HG02852 (cell line): Measurements from ENCODE around the gene ADAMTS14.
A peak's percentile ranks its signal among the peaks of the same experiment; 100 is the strongest.
"Not testable (repeated sequence)": the region's sequence is repeated elsewhere in the genome, so short reads cannot be mapped to it uniquely, and the experiment has no call there.

Experiments
- ATAC-seq: cut with Tn5 transposase; IDR thresholded peaks from one replicate; pipeline ENCODE4 v1.9.1; 2021; ENCODE audit warnings: mild to moderate bottlenecking, moderate library complexity; ENCODE audit not compliant: unreplicated experiment

Gene ADAMTS14

DNA sequence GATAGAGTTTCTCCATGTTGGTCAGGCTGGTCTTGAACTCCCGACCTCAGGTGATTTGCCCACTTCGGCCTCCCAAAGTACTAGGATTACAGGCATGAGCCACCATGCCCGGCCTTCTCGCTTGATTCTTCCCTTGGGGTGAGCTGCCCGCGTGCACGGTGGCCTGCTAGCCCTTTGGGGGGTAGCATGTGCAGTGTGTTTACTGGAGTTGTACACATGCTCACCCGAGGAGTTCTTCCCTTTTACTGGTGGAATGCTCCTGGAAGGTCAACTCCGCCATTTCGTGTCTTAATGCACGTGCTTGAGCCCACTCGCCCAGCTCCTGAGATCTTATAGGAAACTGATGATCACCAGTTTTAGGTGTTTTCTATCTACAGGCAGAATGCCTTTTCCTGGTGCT is 17.0 kb upstream of the ADAMTS14 start:
- no peak for ATAC-seq

DNA sequence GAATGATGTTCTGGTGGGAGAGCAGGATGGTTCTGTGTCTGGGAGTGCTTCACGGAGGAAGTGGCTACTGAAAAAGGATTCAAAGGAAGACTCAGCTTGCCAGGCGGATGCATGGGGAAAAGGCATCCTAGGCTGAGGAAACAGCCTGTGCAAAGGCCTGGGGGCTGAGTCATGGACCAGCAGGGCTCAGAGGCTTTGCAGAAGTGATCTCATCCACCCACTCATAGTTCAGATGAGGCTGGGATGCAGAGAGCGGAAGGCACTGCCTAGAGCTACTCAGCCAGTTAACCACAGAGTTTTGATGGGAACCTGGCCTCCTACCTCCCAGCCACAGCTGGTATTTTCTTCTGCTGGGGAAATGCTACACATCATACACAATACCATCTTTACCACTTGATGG is 15.8 kb upstream of the ADAMTS14 start:
- ATAC-seq: peak; percentile 91

DNA sequence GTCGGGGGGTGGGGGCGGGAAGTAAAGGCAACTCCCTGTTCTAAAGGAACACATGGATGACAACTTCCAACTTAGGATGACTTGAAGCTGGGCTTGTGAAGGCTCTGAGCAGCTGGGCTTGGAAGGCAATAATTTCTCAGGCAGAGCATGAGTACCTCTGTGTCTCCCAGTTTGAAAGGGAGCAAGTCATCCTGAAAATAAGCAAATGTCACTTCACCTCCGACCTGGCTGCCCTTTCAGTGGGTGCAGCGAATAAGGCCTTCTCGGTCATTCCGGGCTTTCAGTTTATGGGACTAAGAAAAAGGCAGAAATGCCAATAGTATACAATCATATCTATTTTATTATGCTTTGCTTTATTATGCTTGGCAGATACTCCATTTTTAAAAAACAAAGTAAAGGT is 15.3 kb upstream of the ADAMTS14 start:
- no peak for ATAC-seq

DNA sequence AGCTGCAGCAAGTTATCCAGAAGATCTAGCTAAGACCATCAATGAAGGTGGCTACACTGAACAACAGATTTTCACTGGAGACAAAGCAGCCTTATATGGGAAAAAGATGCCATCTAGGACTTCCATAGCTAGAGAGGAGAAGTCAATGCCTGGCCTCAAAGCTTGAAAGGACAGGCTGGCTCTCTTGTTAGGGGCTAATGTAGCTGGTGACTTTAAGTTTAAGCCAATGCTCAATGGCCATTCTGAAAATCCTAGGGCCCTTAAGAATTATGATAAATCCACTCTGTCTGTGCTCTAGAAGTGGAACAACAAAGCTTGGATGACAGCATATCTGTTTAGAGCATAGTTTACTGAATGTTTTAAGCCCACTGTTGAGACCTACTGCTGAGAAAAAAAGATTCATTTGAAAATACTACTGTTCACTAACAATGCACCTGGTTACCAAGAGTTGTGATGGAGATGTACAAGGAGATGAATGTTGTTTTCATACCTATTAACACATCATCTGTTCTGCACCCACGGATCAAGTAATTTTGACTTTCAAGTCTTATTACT is 13.6 kb upstream of the ADAMTS14 start:
- ATAC-seq: no peak

DNA sequence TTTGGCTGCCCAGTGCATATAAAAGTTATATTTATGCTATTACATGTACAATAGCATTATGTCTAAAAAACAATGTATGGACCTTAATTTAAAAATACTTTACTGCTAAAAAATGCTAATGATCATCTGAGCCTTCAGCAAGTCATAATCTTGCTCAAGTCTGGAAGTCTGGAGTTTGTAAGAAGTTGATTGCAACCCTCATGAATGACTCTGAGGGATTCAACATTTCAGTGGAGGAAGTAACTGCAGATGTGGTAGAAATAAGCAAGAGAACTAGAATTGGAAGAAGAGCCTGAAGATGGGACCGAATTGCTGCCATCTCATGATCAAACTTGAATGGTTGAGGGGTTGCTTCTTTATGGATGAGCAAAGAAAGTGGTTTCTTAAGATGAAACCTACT is 13.0 kb upstream of the ADAMTS14 start:
- ATAC-seq: no peak

DNA sequence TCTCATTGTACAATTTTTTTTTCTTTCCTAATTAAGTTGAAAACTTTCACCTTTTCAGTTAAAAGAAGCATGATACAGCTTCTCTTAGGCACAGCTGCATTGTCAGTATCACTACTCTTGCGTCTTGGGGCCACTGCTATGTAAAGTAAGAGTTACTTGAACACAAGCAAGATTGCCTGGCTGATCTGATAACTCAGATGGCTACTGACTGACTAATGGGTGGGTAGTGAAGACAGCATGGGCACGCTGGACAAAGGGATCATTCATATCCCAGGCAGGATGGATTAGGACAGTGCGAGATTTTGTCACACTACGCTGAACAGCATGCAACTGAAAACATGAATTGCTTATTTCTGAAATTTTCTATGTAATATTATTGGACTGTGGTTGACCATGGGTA is 11.6 kb upstream of the ADAMTS14 start:
- no peak for ATAC-seq

DNA sequence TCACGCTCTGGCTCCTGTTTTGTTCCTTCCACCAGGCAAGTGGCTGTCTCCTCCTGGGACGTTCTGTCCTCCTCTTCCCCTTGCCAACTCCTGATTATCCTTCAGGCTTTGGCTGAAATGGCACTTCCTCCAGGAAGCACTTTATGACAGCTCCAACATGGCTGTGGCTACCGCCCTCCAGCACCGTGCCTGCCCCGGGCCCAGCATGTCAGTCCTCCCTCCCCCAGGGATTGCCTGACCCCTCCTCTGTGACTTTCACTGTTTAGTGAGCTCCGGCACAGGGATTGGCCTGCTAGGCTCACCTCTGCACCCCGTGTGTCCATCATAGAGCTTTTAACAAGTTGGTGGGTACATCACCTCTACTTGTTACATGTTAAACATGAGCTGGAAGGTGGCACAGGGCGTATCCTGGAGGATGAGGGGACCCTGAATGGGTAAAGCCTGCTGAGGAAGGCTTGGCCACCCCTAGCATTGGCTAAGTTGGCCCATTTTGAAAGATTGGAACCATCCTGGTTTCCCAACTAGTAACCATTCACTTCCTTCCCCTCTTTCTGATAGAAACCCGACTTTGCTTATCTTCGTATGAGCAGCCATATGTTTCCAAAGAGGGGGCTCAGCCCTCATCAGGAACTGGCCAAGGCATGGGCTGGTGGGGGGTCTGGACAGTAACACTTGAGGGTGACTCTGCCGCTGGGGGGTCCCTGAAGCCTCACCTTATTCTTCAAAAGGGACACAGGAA is 10.5 kb upstream of the ADAMTS14 start:
- no peak for ATAC-seq

DNA sequence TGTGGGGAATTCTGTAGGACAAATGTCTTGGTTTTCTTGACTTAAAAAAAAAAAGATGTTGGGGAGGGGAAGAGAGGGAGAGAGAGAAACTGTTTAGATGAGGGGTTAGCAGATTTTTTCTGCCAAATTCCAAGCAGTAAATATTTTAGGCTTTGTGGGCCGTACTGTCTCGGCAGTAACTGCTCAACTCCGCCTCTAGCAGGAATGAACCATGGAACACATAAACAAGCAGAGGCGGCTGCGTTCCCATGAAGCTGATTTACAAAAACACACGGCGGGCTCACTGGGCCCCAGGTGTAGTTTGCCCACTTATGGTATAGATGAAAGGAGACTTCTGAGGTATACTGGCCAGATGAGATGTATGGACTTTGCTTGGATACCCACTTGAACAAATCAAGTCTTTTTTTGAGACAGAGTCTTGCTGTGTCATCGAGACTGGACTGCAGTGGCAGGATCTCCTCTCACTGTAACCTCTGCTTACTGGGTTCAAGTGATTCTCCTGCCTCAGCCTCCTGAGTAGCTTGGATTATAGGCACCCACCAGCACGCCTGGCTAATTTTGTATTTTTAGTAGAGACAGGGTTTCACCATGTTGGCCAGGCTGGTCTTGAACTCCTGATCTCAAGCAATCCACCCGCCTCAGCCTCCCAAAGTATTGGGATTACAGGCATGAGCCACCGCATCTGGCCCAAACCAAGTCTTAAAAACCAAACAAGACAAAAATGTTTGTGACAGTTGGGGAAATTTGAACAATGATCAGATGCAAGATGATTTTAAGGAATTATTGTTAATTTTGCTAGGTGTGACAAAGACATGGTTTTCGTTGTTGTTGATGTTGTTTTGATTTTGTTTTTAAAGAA is 9.7 kb upstream of the ADAMTS14 start:
- ATAC-seq: no peak

DNA sequence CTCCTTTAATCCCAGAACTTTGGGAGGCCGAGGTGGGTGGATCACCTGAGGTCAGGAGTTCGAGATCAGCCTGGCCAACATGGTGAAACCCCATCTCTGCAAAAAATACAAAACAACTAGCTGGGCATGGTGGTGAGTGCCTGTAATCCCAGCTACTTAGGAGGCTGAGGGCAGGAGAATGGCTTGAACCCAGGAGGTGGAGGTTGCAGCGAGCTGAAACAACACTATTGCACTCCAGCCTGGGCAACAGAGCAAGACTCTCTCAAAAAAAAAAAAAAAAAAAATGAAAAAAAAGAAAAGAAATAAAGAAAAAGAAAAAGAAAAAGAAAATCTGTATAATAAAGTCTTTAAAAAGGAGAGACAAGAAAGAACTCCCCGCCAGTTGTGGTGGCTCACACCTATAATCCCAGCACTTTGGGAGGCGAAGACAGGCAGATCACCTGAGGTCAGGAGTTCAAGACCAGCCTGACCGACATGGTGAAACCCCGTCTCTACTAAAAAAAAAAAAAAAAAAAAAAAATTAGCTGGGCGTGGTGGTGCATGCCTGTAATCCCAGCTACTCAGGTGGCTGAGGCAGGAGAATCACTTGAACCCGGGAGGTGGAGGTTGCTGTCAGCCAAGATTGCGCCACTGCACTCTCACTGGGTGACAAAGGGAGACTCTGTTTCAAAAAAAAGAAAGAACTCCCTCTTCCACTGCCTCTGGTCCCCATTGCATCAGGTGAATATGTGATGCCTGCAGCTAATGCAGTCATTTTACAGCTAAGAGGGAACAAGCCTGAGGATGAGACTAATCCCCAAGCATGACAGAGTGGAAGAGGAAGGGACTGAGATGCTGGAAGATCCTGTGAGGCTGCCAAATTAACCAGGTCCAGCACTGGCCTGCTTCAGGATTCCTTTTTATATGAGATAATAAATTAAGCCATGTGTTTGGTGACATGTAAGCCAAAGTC is 8.6 kb upstream of the ADAMTS14 start:
- ATAC-seq: not testable (repeated sequence)

DNA sequence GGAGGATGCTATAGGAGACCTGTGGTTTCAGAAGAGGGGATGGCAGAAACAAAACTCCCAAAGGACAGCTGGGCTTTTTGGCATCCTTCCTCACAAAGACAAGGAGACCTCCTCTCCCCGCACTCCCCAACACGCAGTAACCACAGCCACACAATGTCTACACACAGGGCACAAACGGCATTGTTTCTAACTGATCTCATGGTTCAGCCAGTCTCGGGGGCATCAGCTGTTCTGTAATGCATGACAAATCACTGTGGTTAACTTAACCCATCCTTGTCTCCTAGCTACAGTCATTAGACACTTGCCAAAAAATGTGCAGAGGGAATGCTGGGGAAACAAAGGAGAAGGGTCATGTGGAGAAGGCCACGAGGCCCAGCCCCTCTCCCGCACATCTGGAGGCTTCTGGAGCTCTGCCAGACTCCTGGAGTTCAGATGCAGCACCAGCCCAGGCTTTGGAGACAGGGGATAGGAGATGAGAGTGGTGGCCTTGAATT is 7.6 kb upstream of the ADAMTS14 start:
- no peak for ATAC-seq

DNA sequence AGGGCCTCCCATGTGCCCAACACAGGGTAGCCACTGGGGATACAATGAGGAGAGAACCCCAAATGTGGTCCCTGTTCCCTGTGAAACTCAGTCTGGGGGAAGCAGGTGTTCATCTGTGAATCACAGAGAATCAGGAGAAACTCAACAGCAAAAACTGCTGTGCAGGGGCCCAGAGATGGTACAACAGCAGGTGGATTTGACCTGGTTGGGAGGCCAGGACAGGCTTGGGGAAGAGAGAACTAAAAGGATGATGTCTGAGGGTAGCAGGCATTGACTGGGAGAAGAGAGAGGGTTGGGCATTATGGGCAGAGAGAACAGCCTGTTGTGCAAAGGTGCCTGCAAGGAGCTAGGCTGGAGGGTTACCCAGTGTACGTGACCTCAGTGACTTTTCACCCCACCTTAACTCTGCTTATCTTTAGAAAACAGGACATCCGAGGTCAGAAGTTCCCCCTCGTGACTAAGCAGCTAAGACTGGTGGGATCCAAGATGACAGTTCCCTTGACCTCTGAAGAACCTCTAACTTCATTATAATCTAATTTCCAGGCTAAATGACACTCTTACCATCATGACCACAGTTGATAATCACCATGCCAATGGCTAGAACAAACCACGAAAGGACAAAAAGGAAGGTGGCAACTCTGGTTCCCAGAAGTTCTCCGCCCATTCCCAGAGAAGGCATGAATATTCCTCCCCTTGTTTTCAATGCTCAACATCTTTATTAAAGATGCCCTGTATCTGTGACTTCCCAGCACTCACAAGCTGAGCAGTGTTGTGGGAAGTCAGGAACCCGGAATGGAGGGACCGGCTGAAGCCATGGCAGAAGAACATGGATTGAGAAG is 5.1 kb upstream of the ADAMTS14 start:
- no peak for ATAC-seq

DNA sequence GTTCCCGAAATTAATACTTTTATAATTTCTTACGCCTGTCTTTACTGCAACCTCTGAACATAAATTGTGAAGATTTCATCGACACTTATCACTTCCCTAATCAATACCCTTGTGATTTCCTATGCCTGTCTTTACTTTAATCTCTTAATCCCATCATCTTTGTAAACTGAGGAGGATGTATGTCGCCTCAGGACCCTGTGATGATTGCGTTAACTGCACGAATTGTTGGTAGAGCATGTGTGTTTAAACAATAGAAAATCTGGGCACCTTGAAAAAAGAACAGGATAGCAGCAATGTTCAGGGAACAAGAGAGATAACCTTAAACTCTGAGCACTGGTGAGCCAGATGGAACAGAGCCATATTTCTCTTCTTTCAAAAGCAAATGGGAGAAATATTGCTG is 4.5 kb upstream of the ADAMTS14 start:
- ATAC-seq: not testable (repeated sequence)

DNA sequence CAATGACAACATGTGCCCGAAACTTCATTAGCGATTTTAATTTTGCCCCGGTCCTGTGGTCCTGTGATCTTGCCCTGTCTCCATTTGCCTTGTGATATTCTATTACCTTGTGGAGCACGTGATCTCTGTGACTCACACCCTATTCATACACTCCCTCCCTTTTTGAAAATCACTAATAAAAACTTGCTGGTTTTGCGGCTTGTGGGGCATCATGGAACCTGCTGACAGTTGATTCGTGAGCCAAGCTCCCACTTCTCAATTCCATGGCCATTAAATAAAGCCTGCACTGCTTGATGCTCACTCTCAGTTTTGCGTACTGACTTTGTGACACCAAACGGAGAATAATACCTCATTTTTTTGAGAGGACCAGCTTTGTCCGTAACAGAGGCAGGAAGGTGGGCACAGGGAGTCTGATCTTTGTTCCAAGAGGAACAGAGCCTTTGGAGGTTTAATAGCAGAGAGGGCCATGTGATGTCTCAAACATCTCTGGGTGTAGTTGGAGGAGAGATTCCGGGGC is 3.8 kb upstream of the ADAMTS14 start:
- ATAC-seq: no peak

DNA sequence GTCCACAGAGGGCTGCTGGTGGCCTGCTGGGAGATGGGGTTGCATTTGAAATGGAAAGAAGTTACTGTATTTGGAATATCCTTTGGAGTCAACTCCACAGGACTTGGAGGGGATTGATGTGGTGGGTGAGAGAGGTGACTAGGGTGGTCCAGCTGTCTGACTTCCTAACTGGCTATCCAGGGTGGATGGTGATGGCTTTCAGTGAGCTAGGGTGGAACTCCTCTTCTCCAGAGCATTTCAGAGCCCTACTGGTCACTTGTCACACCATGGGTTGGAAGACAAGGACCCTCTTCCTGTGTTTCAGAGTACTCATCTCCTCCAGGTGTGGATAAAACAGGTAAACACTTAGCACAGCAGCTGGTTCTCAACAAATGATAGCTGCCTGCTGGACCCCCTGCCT is 3.3 kb upstream of the ADAMTS14 start:
- ATAC-seq: no peak

DNA sequence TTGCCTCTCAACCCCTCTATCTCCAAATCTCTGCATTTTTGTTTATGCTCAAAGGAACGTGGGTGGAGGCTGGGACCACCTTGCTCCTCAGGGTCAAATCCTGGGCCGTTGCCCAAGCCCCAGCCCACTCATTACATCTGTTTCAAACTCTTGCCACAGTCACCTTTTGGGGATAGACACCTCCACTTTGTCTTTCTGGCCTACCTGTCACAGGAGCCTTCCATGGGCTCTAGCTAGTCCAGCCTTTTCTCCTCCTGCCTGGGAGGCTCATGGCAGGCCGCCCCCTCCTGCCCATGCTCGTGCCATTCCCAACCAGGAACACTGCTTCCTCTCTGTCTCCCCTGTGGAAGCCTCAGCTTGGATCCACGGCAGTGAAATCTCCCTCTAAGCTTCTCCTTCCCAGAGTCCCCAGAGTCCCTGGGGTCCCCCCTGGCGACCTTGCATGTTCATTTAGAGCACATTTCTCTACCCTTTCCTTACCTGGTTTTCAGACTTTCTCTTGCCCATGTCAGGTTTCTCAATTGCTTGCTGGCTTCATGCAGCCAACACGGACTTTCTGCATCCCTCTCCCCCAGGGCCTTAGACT is 2.5 kb upstream of the ADAMTS14 start:
- ATAC-seq: no peak

DNA sequence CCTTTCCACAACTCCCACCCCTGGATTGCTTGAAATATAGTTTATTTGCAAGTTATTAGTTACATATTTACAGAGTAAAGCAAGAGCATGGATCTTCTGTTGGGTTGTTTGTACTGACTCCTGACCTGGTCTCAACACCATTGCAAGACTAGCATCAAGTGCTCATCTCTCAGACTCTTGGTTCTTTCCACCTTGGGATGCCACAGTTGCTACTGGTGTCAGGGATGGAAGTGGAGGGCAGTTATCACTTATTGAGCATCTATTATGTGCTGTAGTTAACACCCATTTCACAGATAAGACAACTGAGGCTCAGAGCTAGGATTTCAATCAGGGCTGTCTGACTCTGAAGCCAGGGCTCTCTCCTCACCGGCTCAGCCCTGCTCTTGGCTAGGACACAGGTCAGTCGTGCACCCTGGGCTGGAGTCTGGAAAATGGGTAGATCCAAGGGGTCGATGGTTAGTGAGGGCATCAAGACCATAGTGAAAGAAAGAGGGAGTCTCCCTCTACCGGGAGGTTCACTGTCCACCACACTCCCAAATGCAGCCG is 614 bp upstream of the ADAMTS14 start:
- no peak for ATAC-seq

DNA sequence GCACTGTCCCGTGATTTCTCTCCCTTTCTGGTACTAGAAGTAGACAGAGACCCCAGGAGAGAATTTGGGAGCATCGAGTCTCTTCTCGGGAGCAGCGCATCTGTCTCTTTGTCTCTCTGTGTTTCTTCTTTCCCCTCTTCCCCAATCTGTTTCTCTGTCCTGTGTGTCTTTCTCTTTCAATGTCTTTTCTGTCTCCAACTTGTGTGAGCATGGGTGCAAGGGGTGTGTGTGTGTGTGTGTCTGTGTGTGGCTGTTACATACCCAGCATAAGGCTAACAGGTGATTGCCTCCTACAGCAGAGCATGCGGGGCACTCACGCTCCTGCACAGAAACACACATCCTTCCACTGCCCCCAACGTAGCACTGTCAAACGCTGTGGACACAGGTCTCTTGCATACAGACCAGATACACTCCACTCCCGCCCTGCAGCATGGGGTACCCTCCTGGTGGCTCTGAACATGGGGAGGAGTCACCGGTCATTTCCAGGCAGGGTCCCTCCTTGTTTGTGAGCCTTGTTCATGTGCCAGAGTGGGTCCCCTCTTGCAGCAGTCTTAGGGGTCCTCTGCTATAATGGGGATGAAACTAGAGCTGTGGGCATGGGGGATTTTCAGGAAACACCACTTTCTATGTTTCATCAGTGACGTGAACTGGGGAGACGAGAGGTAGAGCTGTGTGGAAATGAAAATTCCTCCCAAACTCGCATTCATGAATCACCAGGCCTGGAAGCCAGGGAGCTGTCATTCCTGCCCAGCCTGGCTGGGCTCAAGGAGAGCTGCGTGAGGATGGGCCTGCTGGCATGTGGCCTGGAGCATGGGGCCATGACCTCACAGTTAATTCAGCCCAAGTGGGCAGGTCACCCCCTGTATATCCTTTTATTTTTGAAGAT is 980 bp downstream of the ADAMTS14 start:
- ATAC-seq: no peak
